Measurements from ENCODE around the gene KIAA1671.

GRCh38 chr22:25196326-25196725 lies 243.8 kb downstream of the KIAA1671 start:
- no peak for TF ChIP-seq CTCF (IDR thresholded peaks at IDR 0.05)
- TF ChIP-seq EP300 (IDR thresholded peaks at IDR 0.05) = no peak
